K562 (cell line): ENCODE results near the gene FAM151A. TPM values are rescaled to one million over a fixed set of nuclear protein-coding genes. Genes with fewer than 3 reads are reported as not detected.
A peak's percentile ranks its signal among the peaks of the same experiment; 100 is the strongest.

Experiments
- ATAC-seq: fragments of 200-7000 bp; cut with Tn5 transposase; 3 replicates; pipeline ENCODE4 v1.9.1; 2020; ENCODE audit warnings: moderate library complexity
- BruUV-seq: library from RNA; stranded (reverse); fragments of 400-500 nt; replicated peaks from 2 replicates; lab custom pipeline; 2021; lab: Mats Ljungman, UMichigan
- CTCF ChIA-PET: fragments of 300-600 bp; formaldehyde crosslinking; extraction: SDS; loops from one replicate; lab custom pipeline; 2021; ENCODE audit warnings: low intra/inter-chr PET ratio; lab: Yijun Ruan, JAX
- POLR2A ChIA-PET: fragments of 300-600, 350-650 bp; sonication (Branson Sonifier 250); formaldehyde crosslinking; extraction: SDS; loops from one replicate; lab custom pipeline; 2021; ENCODE audit warnings: antibody characterized with exemption, inconsistent platforms; lab: Yijun Ruan, JAX
- DNase-seq, 4 experiments: peaks; one replicate each; pipeline versions ENCODE4 v3.0.0 to v3.0.0-alpha.2; 2011 to 2018; ENCODE audit warnings: low spot score in 3 of 4, mixed read lengths in 3 of 4; ENCODE audit errors: extremely low read depth in 1 of 4
- FAIRE-seq: peaks from 2 replicates; lab custom pipeline; 2011; peaks lifted over from hg19 to GRCh38; lab: Jason Lieb, UNC
- H2AFZ ChIP-seq: 2 replicates; pipeline ENCODE4 v1.6.0; 2011; ENCODE audit warnings: low read depth, low read length, control low read depth, inconsistent platforms
- H3K27ac ChIP-seq: fragments of 200-600 bp; 3 replicates; pipeline ENCODE4 v1.8.0; 2011; ENCODE audit warnings: low read depth, mild to moderate bottlenecking, control low read depth, inconsistent platforms, low read length, moderate library complexity, mixed read lengths; ENCODE audit errors: extremely low read depth
- H3K27me3 ChIP-seq, 2 experiments: fragments of 300-600 bp in 1 of 2; 2 replicates in 1 of 2; 3 replicates in 1 of 2; pipeline versions ENCODE4 v1.6.0 to v1.8.0; 2011; ENCODE audit warnings: inconsistent platforms in 2 of 2, low read length in 2 of 2, mild to moderate bottlenecking in 1 of 2, mixed read lengths in 1 of 2, moderate library complexity in 1 of 2; ENCODE audit not compliant: control insufficient read depth in 2 of 2, insufficient read depth in 2 of 2
- H3K36me3 ChIP-seq: fragments of 300-600 bp; 3 replicates; pipeline ENCODE4 v1.8.0; 2011; ENCODE audit warnings: mild to moderate bottlenecking, low read length, inconsistent platforms; ENCODE audit not compliant: control insufficient read depth, insufficient read depth
- H3K4me1 ChIP-seq, 2 experiments: fragments of 200-600 bp in 1 of 2; replicated peaks in 1 of 2; 2 replicates in 1 of 2; 3 replicates in 1 of 2; pipeline versions ENCODE4 v1.5.1 to v1.8.0; 2011; ENCODE audit warnings: inconsistent platforms in 2 of 2, low read length in 2 of 2, mild to moderate bottlenecking in 1 of 2, mixed read lengths in 1 of 2, moderate library complexity in 1 of 2; ENCODE audit not compliant: control insufficient read depth in 2 of 2, insufficient read depth in 2 of 2
- H3K4me2 ChIP-seq: 2 replicates; pipeline ENCODE4 v1.6.1; 2011; ENCODE audit warnings: low read length, control low read depth, inconsistent platforms, mixed read lengths; ENCODE audit not compliant: insufficient read depth
- H3K4me3 ChIP-seq: fragments of 200-600 bp; sonication (generic), shearing (Covaris generic); 2 replicates; pipeline ENCODE4 v1.5.1; 2016; ENCODE audit warnings: control low read depth, inconsistent platforms
- H3K79me2 ChIP-seq: fragments of 200-600 bp; 3 replicates; pipeline ENCODE4 v1.8.0; 2011; ENCODE audit warnings: low read length, inconsistent platforms; ENCODE audit not compliant: control insufficient read depth, insufficient read depth
- H3K9ac ChIP-seq, 2 experiments: 2 replicates each; pipeline versions ENCODE4 v1.6.0 to v1.6.1; 2011; ENCODE audit warnings: low read depth in 2 of 2, low read length in 2 of 2, control low read depth in 1 of 2, inconsistent platforms in 1 of 2, mild to moderate bottlenecking in 1 of 2, mixed read lengths in 1 of 2; ENCODE audit not compliant: insufficient read depth in 1 of 2
- H3K9me1 ChIP-seq: one replicate; pipeline ENCODE4 v1.6.0; 2011; ENCODE audit warnings: inconsistent platforms, mild to moderate bottlenecking, low read length, moderate library complexity; ENCODE audit not compliant: control insufficient read depth, insufficient read depth
- H3K9me3 ChIP-seq: replicated peaks from 2 replicates; pipeline ENCODE4 v1.5.1; 2011; ENCODE audit warnings: low read depth, low read length, inconsistent platforms; ENCODE audit not compliant: control insufficient read depth, insufficient read depth
- H4K20me1 ChIP-seq: replicated peaks from 2 replicates; pipeline ENCODE4 v1.6.1; 2011; ENCODE audit warnings: low read length, inconsistent platforms, mixed read lengths; ENCODE audit not compliant: control insufficient read depth, insufficient read depth
- BACH1 ChIP-seq: fragments of 200-800 bp; sonication (Bioruptor generic); IDR thresholded peaks from 2 replicates; pipeline ENCODE4 v1.6.1; 2016; ENCODE audit warnings: missing genetic modification characterization, missing compliant biosample characterization
- CBX2 ChIP-seq: fragments of 200-600 bp; sonication (generic); IDR thresholded peaks from one replicate; pipeline ENCODE4 v1.6.1; 2012; ENCODE audit warnings: mild to moderate bottlenecking, low read length, inconsistent platforms; ENCODE audit not compliant: insufficient read depth, poor library complexity, severe bottlenecking
- CBX3 ChIP-seq, 2 experiments: IDR thresholded peaks; 1 replicate in 1 of 2; 2 replicates in 1 of 2; pipeline ENCODE4 v1.6.1; 2012; ENCODE audit warnings: inconsistent platforms in 2 of 2, low read length in 2 of 2, borderline replicate concordance in 1 of 2, control low read depth in 1 of 2
- NFE2 ChIP-seq: IDR thresholded peaks from 2 replicates; pipeline ENCODE4 v1.6.1; 2014; ENCODE audit warnings: antibody characterized with exemption, low read depth
- POLR2A ChIP-seq: fragments of 450-650 bp; conservative IDR thresholded peaks from 2 replicates; pipeline ENCODE4 v1.6.1; 2016
- RFX7 ChIP-seq: fragments of 250-450 bp; sonication (Bioruptor Pico); IDR thresholded peaks from 2 replicates; pipeline ENCODE4 v1.5.1; 2021; ENCODE audit warnings: mild to moderate bottlenecking
- SMC3 ChIP-seq: conservative IDR thresholded peaks from 2 replicates; pipeline ENCODE4 v1.6.1; 2011; ENCODE audit warnings: low read depth, low read length, improper control_type of control experiment; ENCODE audit not compliant: insufficient read depth
- SREBF2 ChIP-seq: sonication (generic); formaldehyde crosslinking; IDR thresholded peaks from 2 replicates; pipeline ENCODE4 v1.4.0; 2020; ENCODE audit warnings: mild to moderate bottlenecking, missing genetic modification reagents
- TCF7L2 ChIP-seq: fragments of 150-350 bp; IDR thresholded peaks from 2 replicates; pipeline ENCODE4 v1.6.1; 2016; ENCODE audit warnings: low read depth, mild to moderate bottlenecking, low read length, moderate library complexity
- TFAM ChIP-seq: fragments of 250-450 bp; sonication (Bioruptor Pico); conservative IDR thresholded peaks from 2 replicates; pipeline ENCODE4 v1.5.0; 2021; ENCODE audit warnings: mild to moderate bottlenecking, moderate library complexity
- ZFP36 ChIP-seq: fragments of 150-350 bp; IDR thresholded peaks from 2 replicates; pipeline ENCODE4 v1.6.1; 2018; ENCODE audit warnings: low read length, low read depth; ENCODE audit not compliant: partially characterized antibody
- ZNF121 ChIP-seq: sonication (generic); formaldehyde crosslinking; conservative IDR thresholded peaks from 2 replicates; pipeline ENCODE4 v1.8.0; 2022; ENCODE audit warnings: missing genetic modification reagents
- ZNF780A ChIP-seq: fragments of 250-450 bp; sonication (Bioruptor Pico); IDR thresholded peaks from 2 replicates; pipeline ENCODE4 v1.5.0; 2021; ENCODE audit warnings: mild to moderate bottlenecking
- WGBS: fragments of 100-300 bp; shearing (Covaris generic); methylation state at CpG from one replicate; pipeline ENCODE4 v1.1.6; 2016; ENCODE audit warnings: low coverage, mixed read lengths; ENCODE audit not compliant: insufficient coverage; ENCODE audit errors: missing lambda C conversion rate; 5-methylcytosine and 5-hydroxymethylcytosine counted together
- in situ Hi-C: fragments of 300-500 bp; cut with MboI; formaldehyde crosslinking; loops from 4 replicates; pipeline ENCODE4 v1.15.0; 2018; ENCODE audit warnings: inconsistent platforms, mixed read lengths
- intact Hi-C: fragments of 100-400 bp; cut with micrococcal nuclease; formaldehyde crosslinking; loops from 2 replicates; pipeline ENCODE4 v1.14.2; 2022
- polyA plus RNA-seq, 8 experiments: library from polyadenylated mRNA; depleted of rRNA in 4 of 8; stranded (reverse) in 5 of 8; unstranded in 3 of 8; fragments of >200 nt; fragmentation: Nextera tagmentation in 2 of 8; fragmentation: Illumina TruSeq in 1 of 8; extraction: Ambion mirVana in 2 of 8; extraction: Trizol in 1 of 8; gene quantifications; 2 replicates each; pipeline versions ENCODE4 v1.2.1 to v1.2.3, GENCODE V29; 2011 to 2014; ENCODE audit warnings: inconsistent platforms in 1 of 8, missing spikeins in 1 of 8
- total RNA-seq, 7 experiments: library from RNA; depleted of rRNA in 6 of 7; stranded (reverse); fragments of >200 nt in 6 of 7; fragmentation: Illumina TruSeq in 2 of 7; extraction: Trizol in 2 of 7; gene quantifications; 2 replicates each; pipeline versions ENCODE4 v1.2.1 to v1.2.3, GENCODE V29; 2011 to 2021; ENCODE audit warnings: low replicate concordance in 1 of 7

The FAM151A gene
- total and polyA plus RNA-seq, 9 of the 15 experiments (the other 6 are each of a cell fraction or from before 2014, with no cell fraction given) = not detected

GRCh38 chr1:54580856-54581550 is 42.3 kb downstream of the FAM151A start:
- Histone ChIP-seq H3K9me1 (no peaks in the 10 kb centered on the region), H3K27me3 (peaks cover 17 to 41% of the 10 kb centered on the region in 2 experiments; a peak in 4 of 5 replicates), H3K9me3 (no peaks in the 10 kb centered on the region), H3K9ac (no peak overlapping the region), H3K79me2 (no peaks in the 10 kb centered on the region), H2AFZ (no peak overlapping the region), H3K4me2 (no peak overlapping the region), H3K27ac (no peak overlapping the region), H3K4me1 (peaks cover 0 to 14% of the 10 kb centered on the region in 2 experiments; a peak in 3 of 5 replicates), H4K20me1 (no peaks in the 10 kb centered on the region), H3K36me3 (no peaks in the 10 kb centered on the region), H3K4me3 (no peak overlapping the region)
- in situ Hi-C loops = no loop called here
- intact Hi-C loops = no loop called here
- TF ChIP-seq TFAM = no peak
- peak; percentile 17 for TF ChIP-seq ZFP36
- ChIA-PET POLR2A (interaction anchor here (0.6 to 2.5 kb wide), 2 partner anchors 8 to 10 kb away, joined by 3 to 14 read pairs; no protein-coding TSS in a partner anchor), CTCF (no interaction called here)
- 8% methylated on average over 11 of the region's 11 CpGs for WGBS
- no peak for FAIRE-seq
- ATAC-seq = no peak
- no peak for DNase-seq
- BruUV-seq = no TSS peak

DNA sequence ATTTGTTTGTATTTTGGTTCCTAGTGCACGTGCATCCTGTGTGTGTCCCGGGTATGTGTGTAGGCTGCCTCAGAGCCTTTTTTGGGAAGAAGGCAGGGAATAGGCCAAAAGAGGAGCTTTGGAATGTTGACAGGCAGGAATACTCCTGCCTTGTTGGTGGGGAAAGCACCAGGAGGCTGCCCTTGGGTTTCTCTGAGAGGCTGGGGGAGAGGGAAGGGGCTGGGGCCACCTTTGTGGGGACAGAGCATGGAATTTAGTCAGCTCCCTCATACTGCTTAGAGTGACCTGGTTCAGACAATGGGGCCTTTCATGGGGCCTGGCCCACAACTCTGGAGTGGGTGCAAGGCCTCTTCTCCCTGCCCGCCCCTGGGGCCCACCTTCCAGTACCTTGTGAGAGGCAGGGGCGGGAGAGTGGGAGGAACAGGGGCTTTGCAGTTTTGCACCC is 44.0 kb downstream of the FAM151A start:
- in situ Hi-C loops (no loop called here), intact Hi-C loops (no loop called here)
- ChIA-PET CTCF (interaction anchor here (0.6 kb wide), 1 partner anchor 238 kb away, joined by 4 read pairs; no protein-coding TSS in a partner anchor), POLR2A (interaction anchor here (0.6 to 2.5 kb wide), 3 partner anchors 11 to 38 kb away, joined by 3 to 14 read pairs (median 3); no protein-coding TSS in a partner anchor)
- Histone ChIP-seq H3K36me3 (no peaks in the 10 kb centered on the region), H3K9me3 (no peaks in the 10 kb centered on the region), H3K9ac (no peak overlapping the region), H3K9me1 (no peaks in the 10 kb centered on the region), H3K79me2 (no peaks in the 10 kb centered on the region), H3K27ac (no peak overlapping the region), H3K4me3 (no peak overlapping the region), H4K20me1 (no peaks in the 10 kb centered on the region), H2AFZ (no peak overlapping the region), H3K27me3 (peaks cover 6 to 42% of the 10 kb centered on the region in 2 experiments; a peak in 4 of 5 replicates), H3K4me1 (peaks cover 8 to 9% of the 10 kb centered on the region in 2 experiments; a peak in 4 of 5 replicates), H3K4me2 (no peak overlapping the region)
- no TSS peak for BruUV-seq
- WGBS = 5% methylated on average over 4 of the region's 4 CpGs
- FAIRE-seq = no peak
- TF ChIP-seq ZNF780A (no peak), CBX3 (IDR thresholded peaks at IDR 0.05; ENCODE audit: borderline replicate concordance in 1 of 2, low read length in 2 of 2) (no peak), POLR2A (no peak), BACH1 (tag) (no peak), TCF7L2 (no peak), CBX2 (no peak), ZNF121 (CRISPR knock-in tag) (no peak), SREBF2 (no peak), NFE2 (no peak), RFX7 (no peak), SMC3 (no peak)
- ATAC-seq = no peak
- no peak for DNase-seq
